Raji (cell line): ENCODE data around the gene SQSTM1.

Experiments used
- POLR2A ChIP-seq: IDR thresholded peaks from 2 replicates; pipeline ENCODE4 v1.6.1; 2011; ENCODE audit warnings: low read depth, low read length, control low read depth; ENCODE audit not compliant: insufficient read depth

SQSTM1 gene

DNA sequence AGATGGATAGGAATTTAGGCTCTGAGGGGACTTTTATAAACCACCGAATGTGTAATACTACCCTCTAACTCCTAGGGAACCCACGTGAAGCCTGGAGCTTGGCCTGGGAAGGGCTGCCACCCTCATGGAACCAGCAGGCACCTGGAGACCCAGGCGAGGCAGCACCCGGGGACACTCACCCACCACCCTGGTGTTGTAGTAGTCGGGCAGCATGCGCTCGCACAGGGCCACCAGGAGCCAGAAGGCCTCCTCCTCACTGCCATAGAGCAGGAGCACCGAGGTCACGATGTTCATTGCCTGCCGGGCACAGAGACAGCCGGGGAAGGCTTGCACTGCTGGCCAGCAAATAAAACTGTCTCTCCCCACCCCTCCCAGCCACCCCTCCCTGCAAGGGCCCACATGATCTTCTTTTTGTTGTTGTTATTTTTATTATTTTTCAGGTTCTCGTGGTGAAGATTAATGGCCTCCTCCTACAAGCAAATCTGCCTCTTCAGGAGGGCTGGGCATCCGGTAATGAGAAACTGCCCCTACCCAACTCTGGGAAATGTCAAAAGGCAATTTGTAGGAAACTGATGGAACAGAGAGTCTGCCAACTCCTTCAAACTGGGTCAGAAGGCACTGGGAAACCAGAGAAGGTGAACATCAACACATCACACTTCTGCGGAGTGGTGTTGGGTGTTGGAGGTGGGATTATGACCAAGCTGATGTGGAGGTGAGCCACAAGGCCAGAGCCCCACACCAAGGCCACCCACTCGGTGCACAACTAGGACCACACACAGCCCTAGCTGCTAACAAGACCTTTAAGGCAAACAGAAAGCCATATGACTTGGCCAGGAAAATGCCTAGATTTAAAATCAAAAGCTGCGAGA, 55.3 kb downstream of the SQSTM1 start:
- TF ChIP-seq POLR2A = no peak

DNA sequence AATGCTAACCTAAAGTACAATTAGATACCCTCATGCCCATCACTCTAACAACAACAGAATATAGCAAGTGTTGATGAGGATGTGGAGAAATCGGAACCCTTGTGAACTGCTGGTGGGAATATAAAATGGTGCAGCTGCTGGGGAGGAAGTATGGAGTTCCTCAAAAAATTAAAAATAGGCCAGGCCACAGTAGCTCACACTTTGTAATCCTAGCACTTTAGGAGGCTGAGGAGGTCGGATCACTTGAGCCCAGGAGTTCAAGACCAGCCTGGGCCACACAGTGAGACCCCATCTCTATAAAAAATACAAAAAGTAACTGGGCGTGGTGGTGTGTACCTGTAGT, 55.9 kb downstream of the SQSTM1 start:
- no peak for TF ChIP-seq POLR2A

DNA sequence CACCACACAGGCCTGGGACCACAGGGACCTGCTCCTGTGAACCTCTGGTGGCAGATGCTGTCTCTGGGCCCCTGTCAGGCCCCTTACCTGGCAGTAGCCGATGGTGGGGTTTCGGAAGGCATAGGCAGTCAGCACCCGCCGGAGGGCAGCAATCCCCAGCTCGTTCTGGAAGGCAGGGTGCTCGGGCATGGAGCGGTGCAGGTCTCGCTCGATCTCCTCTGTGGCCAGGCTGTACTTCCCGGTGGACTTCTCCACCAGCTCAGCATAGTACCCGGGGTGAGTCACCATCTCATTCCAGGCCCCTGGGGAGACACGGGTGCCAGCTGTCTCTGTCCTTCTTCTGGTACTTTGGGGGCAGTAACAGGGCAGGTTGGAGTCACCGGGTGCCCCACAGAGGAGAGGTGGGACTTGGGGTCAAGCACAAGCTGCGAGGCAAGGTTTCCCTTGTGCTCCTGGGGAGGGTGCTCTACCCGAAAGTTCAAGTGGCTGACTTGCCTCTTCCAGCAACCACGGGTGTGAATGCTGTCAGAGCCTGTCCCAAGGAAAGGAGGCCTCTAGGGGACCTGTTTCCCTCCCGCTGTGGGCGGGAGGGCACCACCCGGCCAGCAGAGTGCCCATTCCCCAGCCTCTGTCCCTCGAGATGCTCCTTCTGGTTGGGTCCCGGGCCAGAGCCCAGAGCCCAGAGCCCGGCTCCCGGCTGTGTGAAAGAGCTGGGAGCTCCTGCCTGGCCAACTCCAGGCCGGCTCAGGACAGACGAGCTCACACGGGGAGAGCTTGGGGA, 57.7 kb downstream of the SQSTM1 start:
- no peak for TF ChIP-seq POLR2A

DNA sequence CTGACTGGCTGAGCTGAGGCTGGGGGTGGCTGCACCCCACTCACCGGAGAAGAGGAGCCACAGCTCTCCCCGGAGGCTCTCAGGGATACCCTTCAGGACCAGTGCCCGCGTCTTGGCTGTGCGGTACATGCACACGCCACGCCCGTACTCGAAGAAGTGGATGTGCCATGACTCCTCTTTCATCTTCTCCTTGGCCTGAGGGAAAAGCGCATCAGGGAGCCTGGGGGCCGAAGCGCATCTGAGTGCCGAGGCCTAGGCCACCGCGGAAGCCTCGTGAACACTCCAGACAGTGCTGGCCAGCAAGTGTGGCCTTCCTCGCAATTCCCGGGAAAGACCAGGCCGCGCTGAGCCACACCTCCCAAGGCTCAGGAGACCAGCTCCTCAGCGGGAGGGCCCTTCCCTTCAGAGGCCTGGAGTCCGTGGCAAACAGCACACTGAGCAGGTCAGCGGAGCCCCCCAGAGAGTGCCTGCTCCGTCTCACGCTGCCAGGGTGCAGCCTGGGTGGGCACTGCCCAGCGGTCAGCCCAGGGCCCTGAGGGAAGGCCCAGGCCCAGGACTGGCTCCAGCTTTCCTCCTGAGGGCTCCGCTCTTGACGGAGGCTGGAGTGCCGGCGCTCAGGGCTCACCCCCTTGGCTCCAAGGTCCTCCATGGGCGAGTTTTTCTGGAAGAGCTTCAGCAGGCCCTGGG, 58.4 kb downstream of the SQSTM1 start:
- no peak for TF ChIP-seq POLR2A

DNA sequence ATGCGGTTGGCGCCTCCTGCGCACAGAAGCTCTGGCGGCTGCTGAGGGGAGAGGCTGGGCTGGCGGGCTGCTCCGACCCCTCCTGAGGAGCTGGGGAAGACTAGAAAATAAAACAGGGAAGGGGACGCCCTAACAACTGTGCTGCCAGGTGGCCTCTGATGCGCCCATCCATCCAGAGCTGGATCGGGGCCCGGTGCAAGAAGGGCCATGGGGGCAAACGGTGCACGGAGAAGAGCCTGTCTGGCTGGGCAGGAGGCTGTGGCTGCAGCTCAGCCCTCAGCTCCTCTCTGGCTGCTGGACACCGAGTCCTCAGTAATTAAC, 58.9 kb downstream of the SQSTM1 start:
- TF ChIP-seq POLR2A = no peak

DNA sequence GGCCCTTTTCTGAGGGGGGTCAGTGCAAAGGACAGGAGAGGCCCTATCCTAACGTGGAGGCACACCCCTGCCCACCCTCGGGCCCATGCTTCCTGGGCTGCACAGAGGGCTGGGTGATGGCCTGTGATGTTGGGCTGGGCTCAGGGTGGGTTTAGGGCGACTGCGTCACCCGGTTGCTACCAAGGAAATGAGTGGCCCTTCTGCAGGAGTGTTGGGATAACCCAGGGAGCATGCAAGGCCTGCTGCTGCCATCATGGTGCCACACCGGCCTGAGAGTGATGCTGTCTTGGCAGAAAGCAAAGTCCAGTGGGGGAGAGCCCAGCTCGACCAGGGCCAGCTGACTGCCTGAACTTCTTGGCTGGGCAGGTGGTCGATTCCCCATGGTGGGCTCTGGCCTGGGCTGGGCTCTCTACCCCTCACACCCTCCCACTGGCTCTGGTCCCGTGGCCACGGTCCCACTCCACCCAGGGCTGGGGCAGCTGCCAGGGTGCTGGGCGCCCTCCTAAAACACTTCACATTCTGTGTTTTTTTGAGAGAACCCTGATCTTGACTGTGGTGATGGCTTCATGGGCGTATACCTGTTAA, 59.5 kb downstream of the SQSTM1 start:
- TF ChIP-seq POLR2A = no peak

DNA sequence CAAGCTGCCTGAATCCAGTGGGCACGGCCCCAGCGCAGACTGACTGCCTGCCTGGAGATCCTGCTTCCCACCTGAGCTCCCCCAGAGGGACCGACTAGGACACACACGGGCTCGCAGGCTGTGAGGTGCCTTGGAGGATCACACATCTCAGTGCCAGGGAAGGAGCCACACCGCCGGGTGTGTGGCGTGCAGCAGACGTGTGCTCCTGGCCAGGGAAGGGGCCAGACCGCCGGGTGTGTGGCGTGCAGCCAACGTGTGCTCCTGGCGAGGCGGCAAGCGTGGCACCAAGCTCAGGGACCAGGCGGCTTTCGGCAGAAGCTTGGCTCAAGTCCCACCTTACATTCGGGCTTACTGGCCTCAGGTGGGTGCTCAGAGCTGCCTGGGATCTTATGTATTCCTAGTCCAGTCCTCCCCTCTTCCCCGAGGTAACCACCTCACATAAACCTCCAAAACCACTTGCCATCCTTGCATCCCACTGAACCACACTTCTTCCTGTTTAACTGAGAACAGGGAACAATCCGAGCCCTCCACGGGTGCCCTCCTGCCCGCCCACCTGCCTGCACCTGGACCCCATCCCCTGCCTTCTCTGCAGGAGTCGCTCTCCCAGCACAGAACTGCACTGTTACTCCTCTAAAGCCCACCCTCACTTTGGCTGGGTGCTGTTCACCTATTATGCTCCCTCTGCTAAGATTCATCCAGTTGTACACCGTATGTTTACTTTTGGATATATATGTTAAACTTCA, 60.3 kb downstream of the SQSTM1 start:
- no peak for TF ChIP-seq POLR2A

DNA sequence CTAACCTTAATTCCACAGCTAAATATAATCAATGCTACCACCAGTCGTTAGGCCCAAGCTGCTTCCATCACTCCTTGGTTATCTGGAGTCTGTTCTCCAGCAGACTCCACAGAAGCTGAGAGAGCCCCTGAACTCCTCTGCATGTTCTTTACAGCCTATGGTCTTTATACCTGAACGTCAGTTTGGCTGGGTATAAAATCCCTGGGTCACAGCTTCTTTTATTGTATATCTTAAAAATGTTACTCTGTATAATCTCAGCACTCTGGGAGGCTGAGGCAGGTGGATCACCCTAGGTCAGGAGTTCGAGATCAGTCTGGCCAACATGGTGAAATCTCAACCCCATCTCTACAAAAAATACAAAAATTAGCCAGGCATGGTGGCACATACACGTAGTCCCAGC, 61.6 kb downstream of the SQSTM1 start:
- no peak for TF ChIP-seq POLR2A

DNA sequence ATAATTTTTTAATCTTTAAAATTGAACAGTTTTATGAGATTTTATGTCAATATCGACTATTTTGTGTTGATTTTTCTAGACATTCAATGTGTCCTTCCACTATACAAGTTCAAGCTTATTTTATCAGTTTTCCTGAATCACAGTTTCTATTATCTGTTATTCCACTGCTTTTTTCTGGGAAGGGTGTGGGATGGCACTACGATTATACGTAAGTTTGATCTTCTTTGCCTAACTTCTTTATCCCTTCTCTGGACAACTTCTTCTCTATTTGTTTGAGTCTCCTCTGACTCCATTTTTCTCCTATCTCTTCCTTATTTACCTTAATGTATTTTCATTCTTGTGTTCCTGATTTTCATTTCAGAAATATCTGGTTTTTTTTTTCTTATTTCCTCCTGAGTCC, 62.5 kb downstream of the SQSTM1 start:
- no peak for TF ChIP-seq POLR2A

DNA sequence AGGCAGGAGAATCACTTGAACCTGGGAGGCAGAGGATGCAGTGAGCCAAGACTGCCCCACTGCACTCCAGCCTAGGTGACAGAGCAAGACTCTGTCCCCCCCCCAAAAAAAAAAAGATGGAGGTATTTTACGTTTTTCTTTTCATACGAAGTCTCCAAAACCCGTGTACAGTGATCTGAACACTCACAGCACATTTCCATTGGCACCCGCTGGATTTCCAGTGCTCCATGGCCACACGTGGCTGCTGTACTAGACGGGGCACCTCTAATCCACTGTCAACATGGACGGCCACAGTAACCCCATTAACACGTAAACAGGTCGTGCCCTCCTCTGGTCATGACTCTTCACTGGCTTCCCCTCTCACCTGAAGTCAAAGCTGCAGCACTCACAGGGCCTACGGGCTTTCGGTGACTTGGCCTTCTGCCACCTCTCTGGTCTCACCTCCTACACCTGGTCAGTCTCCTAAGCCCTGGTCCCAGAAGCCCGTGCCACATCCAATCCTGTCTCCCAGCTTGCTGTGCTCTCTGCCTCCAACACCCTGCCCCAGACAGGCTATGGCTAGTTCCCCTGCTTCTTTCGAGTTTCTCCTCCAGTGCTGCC, 64.9 kb downstream of the SQSTM1 start:
- no peak for TF ChIP-seq POLR2A

DNA sequence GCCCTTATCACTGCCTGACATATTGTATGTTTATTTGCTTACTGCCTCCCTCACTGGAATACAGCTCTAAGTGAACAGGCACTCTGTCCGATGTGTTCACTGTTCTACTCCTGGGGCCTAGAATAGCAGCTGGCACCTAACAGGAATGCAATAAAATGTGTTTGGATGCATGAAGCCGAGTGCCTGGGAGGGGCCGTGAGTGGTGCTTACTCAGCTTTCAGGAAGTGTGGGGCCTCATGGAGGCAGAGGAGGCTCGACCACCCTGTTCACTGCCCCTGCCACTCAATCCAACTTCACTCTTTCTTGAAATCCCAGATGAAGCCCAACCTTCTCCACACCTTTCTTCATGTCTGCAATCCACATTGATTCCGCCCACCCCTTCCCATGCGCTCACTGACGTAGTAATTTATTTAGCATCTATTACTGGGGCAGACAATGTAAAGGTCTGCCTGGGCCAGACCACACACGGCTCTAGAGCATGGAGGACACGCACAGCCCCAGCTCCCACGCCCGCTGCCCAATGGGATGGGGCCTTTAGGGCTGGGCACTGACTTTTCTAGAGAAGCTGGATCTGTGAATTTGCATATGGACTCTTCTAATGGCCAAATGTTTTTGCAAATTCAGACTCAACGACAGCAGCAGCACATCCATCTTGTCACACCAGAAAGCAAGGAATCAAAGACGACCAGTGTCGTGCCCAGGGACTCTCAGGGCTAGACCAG, 65.6 kb downstream of the SQSTM1 start:
- TF ChIP-seq POLR2A = no peak

DNA sequence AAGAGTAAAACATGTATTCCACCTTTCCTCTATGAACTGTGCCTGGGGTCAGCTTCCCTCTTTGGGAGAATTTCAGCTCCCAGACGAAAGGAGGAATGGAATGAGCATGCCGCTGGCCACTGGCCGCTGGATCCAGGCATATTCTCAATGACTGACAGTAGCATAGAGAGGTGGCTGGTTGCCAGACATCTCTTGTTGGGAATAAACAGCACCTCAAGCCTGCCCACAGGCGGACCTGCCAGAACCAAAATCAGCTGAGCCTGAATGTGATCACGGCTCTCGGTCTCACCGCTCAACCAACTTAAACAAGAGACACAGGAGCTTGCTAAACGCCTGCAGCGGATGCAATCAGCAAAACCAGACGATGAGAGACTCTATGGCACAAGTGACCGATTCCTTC, 66.4 kb downstream of the SQSTM1 start:
- no peak for TF ChIP-seq POLR2A
